Stimulated activated CD4-positive, alpha-beta T cell treated with anti-CD3 and anti-CD28 coated beads, Interleukin-15, amount 100 ng/mL, for 24 hours (primary cell): ENCODE measurements around the gene PLXND1.
A peak's percentile ranks its signal among the peaks of the same experiment; 100 is the strongest.

Experiments used
- DNase-seq: peaks from one replicate; pipeline ENCODE4 v3.0.0-alpha.2; 2020

Gene PLXND1

DNA sequence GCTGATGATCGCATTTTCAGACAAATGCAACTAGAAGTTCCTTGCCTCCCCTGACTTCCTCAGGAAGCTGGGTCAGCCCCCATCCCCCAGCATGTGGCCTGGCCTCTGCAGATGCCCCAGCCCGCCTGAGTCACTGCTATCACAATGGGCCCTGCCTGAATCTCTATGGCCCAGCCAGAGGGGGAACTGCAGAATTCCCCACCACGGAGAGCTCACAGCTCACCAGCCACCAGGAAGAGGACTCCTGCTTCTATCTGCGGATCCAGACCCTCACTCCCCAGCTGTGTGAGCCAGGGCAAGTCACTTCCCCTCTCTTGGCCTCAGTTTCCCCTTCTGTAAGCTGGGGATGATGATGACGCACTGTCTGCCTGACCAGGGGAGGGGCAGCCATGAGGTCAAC lies 6.9 kb downstream of the PLXND1 start:
- DNase-seq = no peak

DNA sequence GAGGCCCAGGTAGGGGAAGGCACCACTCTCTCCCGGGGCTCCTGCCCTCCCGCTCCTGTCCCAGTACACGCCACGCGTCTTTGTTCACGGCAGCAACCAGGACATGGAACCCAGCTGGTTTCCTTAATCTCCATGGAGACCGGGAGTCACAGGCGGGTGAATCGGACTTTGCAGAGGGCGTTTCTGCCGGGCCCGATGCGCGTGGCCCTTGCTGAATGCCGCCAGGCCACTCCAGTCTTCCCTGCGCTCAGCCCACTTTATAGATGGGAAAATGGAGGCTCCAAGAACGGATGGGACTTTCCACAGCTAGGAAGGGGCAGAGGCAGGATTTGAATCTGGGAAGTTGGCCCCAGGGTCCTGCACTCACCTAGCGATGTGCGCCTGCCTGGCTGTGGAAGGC lies 7.4 kb downstream of the PLXND1 start:
- DNase-seq = no peak

DNA sequence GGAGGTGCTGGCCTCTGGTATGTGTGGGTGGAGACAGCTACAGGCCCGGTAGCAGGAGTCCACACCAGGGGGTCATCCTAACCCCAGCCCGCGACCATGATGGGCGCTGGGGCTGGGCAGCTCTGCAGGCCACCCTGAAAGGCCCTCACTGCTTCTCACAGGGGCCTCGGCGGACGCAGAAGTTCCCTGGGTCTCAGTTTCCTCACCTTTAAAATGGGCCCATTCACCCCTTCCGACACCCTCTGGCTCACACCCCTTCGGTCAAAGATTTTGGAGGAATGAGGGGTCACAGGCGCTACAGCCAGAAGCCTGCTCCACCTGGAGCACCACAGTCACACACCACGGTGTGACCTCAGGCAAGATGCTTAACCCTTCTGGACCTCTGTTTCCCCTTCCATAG lies 8.0 kb downstream of the PLXND1 start:
- DNase-seq = no peak

DNA sequence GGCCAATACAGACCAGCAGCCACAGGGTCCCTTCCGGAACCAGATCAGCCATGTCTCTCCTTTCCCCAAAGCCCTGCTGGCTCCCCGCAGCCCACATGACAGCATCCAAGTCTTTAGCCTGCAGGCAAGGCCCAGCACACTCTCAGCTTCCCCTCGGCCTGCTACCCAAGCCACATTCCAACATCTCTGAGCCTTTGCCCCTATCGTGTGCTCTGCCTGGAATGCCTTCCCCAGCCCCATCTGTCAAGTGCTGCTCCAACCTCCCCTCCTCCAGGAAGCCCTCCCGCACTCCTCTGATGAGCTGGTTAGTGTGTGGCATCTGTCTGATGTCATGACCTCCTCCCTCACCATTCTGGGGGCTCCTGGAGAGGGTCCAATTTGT lies 8.5 kb downstream of the PLXND1 start:
- no peak for DNase-seq

DNA sequence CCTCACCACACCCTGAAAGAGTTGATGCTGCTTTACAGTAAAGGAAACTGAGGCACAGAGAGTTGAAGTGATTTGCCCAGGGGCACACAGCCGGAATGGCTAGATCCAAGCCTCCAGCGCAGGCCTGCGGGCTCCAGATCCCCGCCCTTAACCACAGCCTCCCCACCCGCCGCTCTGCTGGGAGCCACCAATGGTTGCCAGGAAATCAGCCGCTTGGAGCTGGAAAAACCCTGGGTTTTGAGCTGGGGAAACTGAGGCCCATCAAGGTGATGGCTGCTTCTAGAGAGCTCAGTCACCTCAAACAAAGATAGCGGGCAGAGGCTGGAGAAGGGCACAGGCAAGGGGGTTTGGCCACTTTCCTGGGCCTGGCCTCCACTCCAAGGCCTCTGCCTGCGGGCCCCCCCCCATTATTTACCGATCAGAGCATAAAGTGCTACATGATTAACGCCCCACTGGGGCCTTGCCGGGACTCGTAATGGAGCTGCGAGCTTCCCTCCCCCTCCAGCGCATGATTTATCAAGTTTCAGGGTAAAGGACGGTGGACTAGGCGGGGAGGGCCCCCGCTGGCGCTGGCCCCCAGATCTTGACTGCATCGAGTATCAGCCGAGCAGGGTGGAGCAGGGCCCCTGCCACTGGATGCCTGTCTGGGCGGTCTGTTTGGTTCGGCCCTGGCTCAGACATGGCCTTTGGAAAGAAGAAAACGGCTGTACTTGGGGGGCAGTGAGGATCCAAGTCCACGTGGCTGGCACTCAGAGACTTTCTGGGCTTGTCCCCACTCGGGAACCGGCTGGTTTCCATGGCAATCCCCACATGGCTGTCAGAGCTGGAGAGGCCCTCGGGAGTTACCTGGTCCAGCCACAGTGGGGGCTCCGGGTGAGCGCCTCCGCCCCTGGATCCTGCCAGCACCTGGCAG lies 9.1 kb downstream of the PLXND1 start:
- DNase-seq = no peak

DNA sequence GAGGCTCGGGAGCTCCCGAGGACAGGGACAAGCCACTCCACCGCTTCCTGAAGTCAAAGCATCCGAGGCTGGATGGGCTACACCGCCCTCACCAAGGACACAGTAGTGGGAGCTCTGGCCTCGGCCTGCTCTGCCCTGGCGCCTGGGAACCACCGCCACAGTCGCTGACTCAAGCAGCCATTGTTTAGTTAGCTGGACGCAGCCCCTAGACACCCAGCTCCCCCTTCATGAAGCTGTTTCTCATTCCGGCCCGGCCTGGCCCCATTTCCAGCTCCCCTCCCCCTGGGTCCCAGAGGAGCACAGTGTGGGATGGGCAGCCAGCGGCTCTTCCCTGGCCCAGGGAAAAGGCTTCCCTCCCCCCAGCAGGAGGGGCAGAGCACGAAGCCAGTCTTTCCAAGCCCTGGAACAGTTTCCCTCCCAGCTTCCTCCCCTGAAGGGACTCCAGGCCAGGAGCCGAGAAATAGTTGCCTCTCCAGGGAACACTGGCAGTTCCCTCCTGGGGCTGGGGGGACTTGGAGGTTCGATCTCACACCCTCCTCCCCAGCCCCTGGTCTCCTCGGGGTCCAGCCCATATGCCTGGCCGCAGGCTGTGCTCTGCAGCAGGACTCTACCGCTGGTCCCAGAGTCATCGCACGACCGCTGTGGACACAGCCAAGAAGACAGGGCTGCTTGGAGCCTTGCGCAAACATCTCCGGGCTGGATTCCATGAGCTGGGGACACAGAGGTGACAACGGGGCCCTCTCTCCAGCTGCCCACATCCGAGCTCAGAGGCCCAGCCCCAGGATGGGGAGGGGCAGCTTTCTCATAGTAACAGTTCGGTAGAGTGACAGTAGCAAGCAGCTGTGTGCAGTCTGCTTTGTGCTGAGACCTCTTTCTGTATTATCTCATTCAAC lies 10.0 kb downstream of the PLXND1 start:
- DNase-seq = no peak

DNA sequence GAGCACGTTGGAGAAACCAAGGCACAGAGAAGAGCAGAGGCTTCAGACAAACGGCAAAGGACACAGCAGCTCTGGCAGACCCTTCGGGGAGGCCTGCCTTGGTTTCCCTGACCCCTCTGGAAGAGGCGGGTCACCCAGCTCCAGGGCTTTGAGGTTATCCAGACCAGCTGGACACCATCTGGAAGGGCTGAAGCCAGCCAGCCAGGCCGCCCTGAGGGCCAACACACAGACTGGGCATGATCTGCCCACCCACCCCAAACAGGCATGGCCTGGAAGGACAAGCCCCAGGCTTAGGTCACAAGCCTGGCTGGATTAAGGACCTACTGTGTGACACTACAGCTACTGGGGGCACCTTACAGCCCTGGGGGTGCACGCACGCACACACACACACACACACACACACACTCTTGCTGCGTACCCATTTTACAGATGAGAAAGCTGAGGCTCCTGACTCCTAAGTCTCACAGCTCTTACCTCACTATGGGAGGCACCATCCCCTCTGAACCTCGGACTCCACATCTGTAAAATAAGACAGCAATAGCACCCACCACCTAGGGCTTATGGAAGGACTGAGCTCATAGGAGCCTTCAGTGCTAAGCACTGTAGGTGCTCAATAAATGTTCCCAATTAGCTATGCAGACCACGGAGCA lies 10.8 kb downstream of the PLXND1 start:
- DNase-seq = no peak

DNA sequence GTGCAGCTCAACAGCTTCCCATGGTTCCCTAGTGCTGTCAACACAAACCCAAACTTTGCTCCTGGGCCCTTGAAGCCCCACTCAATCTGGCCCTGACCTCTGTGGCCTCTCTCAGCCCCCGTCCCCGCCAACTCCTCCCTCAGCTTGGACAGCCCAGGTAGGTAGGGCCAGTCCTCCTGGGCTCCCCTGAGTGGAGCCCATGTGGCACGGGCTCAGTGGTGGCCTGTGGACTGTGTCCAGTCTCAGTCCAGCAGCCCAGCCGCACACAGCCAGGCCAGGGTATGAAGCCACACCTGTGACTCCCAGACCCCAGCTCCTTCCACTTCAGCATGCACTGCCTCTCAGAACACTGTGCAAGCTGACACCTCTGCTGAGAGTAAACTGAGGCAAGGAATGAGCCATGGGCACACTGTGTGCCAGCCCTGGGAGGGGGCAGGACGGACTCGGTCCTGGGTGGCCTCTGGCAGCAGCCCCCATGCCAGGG lies 11.5 kb downstream of the PLXND1 start:
- DNase-seq = no peak

DNA sequence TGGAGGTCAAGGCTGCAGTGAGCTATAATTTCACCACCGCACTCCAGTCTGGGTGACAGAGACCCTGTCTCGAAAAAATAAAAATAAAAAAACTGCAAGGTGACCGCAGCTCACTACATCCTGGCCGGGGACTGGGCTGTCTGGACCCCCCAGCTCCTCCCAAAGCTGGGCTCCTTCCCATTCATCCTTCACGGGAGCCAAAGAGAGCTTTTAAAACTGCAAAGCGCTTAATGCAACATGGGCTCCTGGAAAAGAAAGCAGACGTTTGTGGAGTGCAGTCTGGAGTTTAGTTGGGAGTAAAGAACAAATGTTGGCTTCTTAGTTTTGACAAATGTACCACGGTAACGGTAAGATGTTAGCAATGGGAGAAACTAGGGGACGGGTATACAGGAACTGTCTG lies 12.1 kb downstream of the PLXND1 start:
- no peak for DNase-seq

DNA sequence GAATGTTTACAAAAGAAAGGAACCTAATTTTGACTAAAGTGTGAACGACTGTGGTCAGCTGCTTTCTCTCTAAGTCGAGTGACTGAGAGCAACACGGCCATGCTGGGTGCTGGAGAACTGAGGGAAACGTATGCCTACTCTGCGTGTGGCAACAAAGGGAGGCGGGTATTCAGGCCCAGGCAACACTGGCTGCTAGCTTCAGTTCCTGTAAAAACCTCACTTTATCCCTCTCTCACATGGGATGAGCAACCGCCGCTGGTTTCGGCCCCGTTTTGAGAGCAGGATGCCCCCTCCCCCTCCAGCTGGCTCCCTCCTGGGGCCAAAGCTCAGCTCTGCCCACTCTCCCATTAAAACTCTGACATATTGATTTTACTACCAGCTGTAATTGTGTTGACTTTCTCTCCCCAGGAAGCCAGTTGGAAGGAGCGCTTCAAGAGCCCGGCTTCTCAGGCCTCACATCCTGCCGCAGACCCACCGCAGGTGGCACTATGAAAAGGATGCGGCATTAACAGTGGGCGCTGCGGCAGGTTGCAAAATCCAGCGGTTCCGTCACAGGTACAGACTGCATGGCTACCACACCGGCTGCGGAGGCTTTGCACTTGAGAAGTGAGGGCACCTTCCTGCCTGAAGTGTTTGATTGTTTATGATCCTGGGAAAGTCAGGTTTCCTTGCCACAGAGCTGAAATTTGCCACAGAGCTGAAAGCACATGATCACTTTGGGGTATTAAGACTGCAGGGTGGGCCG lies 12.7 kb downstream of the PLXND1 start:
- DNase-seq = peak; percentile 78

DNA sequence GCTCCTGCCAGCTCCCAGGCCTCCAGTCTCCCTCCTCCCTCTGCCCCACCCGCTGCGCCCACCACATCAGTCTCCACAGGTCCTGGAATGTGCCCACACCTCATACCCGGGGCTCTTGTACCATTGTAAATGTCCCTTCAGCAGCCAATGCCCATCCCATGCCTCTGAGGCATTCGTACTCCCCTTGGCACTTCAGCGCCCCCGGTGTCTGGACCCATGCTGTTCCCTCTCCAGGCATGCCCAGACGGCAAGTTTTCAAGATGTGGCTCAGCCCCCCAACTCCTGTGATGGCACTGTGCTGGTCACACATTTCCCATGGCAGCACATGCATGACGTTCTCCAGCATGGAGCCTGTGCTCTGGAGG lies 13.3 kb downstream of the PLXND1 start:
- DNase-seq = no peak

DNA sequence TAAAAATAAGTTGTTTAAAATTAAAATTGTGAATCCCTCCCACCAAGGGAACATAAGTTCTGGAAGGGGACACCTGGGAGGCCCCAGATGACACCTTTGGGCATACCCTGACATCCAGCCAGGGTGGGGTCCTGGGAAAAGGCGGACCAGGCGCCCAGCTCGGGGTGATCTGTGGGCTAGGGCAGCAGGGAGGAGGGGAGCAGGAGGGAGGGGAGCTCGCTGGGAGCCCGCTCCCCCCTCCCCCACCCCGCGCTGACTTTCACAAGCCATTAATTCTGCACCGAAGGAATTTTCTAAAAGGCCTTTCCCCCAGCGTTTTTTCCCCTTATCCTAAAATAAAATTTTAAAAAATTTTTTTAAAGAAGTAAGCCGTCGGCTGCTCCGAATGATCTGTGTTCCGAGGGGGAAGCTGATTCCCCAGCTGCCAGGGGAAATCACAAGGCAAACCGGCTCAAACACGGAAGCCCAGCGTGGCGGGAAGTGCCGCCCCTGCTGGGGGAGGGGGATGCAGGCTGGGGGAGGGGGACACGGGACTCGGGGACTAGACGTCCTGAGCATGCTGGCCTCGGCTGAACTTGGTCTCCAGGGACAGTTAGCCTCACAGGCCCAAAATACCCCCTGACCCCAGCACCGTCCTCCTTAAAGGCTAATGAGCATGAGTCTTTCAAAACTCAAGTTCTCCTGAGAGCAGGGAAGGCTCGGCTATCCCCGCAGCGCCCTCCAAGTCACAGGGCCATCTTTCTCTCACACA lies 13.9 kb downstream of the PLXND1 start:
- no peak for DNase-seq

DNA sequence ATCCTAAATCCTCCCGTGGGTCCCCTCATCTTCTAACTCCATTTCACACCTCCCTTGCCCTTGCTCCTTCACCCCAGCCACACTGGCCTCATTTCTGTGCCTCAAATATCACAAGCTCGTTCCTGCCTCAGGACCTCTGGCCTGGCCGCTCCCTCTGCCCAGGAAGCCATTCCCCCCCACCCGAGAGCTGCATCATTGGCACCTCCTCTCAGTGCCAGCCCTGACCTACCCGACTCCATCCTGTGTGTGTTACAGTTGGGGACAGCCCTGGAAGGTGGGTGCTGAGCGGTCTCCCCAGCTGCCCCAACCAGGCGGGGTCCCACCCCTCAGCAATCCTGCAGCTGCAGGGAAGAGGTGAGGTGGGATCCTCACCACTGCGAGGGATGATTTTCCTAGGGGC lies 14.5 kb downstream of the PLXND1 start:
- no peak for DNase-seq

DNA sequence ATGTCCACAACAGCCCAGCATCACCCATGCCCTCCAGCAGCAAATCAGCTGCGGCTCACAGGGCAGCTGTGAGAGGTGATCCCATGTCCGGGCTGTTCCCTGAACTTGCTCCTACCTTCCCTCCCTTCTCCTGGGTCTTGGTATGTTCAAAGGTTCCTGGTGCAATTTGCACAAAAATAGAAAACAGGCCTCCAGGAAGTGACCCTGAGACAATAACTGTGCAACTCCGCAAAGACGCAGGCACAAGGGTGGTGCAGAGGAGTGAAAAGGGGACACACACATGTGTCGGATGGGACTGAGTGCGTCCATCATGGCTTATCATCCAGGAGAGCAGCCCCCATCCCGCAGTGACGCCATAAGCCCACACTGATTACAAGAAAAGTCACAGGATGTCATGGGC lies 16.3 kb downstream of the PLXND1 start:
- DNase-seq = no peak

DNA sequence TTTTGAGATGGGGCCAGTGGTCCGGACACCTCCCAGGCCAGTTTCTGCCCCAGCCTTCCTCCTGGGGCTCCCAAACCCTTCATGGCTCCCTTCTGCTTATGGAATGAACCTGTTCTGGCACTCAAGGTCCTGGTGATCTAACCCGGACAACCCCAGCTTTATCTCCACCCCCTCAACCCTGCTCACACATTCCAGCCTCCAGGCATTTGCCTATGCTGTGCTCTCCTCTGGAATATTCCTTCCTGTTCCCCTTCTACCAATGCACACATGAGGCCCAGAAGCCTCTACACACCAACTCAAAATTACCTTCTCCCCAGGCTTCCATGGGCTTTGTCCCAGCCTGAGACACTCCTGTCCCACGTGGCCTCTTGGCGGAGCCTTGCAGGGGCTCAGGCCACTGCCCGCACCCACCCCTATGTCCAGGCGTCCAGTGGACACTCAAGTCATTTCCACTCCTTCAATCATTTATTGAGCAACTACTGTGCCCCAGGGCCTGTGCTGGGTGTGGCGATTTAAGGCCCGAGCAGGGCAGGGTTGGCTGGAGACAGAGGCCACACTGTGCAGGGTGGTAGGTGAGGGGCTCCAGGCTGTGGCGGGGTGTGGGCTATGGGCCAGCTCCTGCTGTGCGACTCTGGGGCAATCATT lies 18.8 kb downstream of the PLXND1 start:
- no peak for DNase-seq

DNA sequence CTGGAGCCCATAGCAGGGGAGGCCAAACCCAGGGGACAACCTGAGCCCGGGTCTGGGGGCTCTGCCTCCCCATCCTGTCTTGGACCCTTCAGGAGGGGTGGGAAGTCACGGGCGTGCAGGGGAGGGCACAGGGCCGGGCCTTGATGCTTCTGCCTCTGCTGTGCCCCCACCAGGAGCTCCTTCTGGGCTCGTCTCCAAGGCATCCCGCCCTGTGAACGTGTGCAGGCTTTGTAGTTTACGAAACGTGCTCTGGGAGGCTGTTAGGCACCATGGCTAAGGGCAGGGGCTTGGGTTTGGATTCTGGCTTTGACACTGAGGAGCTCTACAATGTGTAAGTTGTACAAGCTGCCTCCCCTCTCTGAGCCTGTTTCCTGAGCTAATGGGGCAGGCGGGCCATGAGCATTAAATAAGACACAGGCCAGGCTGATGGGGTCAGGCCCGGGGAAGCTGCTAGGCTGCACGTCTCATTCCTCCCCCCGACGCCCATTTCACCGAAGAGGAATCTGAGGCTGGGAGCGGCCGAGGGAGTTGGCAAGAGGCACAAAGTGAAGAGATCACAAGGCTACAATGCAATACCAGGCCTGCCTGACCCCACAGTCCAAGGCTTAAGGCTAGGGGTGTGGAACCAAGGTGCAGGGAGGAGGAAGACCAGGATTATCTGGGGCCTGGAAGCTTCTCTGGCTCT lies 19.6 kb downstream of the PLXND1 start:
- DNase-seq = no peak

DNA sequence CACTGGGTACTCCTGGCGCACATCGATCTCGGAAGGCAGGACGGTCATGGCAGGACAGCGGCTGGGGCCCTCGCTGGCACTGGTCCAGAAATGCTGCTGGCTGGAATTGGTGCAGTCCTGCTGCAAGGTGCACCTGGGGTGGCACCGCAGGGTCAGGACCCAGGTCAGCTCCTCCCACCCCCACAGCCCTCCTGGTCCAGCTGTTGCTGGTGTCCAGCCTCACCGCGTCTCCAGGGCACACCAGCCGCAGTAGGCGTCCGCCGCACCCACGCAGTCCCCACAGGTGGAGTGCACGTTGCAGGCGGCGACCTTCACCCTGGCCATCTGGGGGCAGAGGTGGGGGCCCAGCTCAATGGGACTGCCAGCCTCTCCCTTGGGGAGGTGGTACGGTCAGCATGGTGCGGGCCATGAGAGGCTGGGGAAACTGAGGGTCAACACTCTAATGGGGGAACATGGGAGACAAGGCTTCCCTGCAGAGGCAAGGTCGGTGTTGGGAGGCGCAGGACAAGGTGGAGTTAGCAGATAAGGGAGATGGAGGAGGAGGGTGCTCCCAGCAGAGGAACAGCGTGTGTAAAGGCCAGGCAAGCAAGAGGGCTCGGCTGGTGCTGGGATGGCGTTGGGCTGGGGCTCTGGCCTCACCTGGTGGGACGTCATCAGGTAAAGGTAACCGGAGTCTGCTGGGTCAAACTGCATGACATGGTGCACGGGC lies 20.4 kb downstream of the PLXND1 start:
- no peak for DNase-seq

DNA sequence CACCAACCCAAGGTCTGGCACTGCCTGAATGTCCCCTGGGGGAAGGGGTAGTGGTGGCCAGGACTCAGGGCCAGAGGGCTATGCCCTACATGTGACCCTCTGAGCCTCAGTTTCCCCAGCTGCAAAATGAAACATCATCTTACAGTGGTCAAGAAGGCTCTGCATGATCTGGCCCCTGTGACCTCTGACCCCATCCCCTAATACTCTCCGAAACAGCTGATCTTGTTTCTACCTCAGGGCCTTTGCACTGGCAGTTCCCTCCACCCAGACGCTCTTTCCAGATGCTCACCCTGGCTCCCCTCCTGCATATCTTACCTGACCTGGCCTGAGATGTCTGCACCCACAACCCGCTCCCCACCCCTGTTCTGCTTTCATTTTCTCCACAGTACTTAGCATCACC lies 21.8 kb downstream of the PLXND1 start:
- DNase-seq = no peak

DNA sequence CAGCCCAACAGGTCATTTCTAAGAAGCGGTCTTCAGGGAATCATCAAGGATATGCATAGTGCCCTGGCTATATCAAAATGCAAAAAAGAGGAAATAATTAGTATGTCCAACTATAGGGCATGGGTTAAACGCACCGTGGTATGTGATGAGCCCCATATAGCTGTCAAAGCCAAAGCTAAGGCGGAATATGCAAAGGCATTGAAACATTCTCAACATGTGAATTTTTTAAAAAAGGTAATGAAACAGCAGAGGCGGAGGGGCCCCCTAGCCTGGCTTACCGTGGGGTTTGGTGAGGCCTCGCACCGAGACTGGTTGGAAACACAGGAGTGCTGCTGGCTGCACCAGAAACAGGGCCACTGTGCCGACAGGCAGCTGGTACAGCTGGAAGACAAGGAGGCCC lies 23.2 kb downstream of the PLXND1 start:
- no peak for DNase-seq

DNA sequence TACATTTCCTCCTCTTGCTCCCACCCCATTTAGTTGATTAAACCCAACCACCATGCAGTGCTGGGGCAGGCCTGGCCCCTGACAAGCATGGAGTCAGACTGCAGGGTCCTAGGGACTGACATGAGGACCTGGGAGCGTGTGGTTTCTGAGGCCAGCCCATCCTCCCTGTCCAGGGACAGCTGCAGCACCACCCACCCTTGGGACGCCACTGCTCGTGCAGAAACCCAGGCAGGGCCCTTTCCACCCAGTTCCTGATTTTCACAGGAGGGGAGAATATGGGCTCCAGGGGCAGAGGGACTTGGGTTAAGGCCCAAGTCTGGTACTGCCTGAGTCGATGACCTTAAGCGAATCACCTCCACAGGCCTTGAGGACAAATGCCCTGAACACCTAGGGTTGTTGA lies 23.7 kb downstream of the PLXND1 start:
- no peak for DNase-seq
